BLaER1 treated with 17β-estradiol and CSF1 and Interleukin-3, amounts not matched to agents 10 nM and 100 nM (cell line): ENCODE measurements around the gene ZNF511.
A peak's percentile ranks its signal among the peaks of the same experiment; 100 is the strongest.

ENCODE experiments used
- H3K27ac ChIP-seq, 11 experiments: shearing (Covaris generic); formaldehyde crosslinking; 2 replicates each; pipeline ENCODE4 v1.8.1; 2022
- H3K27me3 ChIP-seq, 11 experiments: shearing (Covaris generic); formaldehyde crosslinking; 2 replicates each; pipeline ENCODE4 v1.8.1; 2022
- H3K36me3 ChIP-seq, 11 experiments: shearing (Covaris generic); formaldehyde crosslinking; 2 replicates each; pipeline ENCODE4 v1.8.1; 2022
- H3K4me1 ChIP-seq, 10 experiments: shearing (Covaris generic); formaldehyde crosslinking; 2 replicates each; pipeline ENCODE4 v1.8.1; 2022
- H3K4me2 ChIP-seq, 11 experiments: shearing (Covaris generic); formaldehyde crosslinking; 2 replicates each; pipeline ENCODE4 v1.8.1; 2022
- H3K4me3 ChIP-seq, 10 experiments: shearing (Covaris generic); formaldehyde crosslinking; 2 replicates each; pipeline ENCODE4 v1.8.1; 2022
- H3K9ac ChIP-seq, 11 experiments: shearing (Covaris generic); formaldehyde crosslinking; 2 replicates each; pipeline ENCODE4 v1.8.1; 2022
- H3K9me3 ChIP-seq, 11 experiments: shearing (Covaris generic); formaldehyde crosslinking; replicated peaks in 1 of 11; 2 replicates each; pipeline ENCODE4 v1.8.1; 2022
- H4K20me1 ChIP-seq, 11 experiments: shearing (Covaris generic); formaldehyde crosslinking; 2 replicates each; pipeline ENCODE4 v1.8.1; 2022
- Cebpa-rat ChIP-seq, 11 experiments: shearing (Covaris generic); IDR thresholded peaks; 2 replicates each; pipeline ENCODE4 v1.8.1; 2022

The ZNF511 gene

GRCh38 chr10:133337370-133337725 lies 28.6 kb downstream of the ZNF511 start:
- no peak for TF ChIP-seq Cebpa-rat (IDR thresholded peaks at IDR 0.05)
- H3K36me3 ChIP-seq: no peaks in the 10 kb centered on the region
- peaks cover 46 to 60% (median 54%) of the 10 kb centered on the region in 11 experiments for H3K27me3 ChIP-seq
- H3K4me3 ChIP-seq: 0 out of 20 replicates have a peak overlapping the region, but pooled peaks of 1 of the 10 experiments have one; percentile 19
- H4K20me1 ChIP-seq: peaks cover 0 to 4% (median 0%) of the 10 kb centered on the region in 11 experiments; a peak in 2 of 22 replicates
- H3K27ac ChIP-seq: no peak overlapping the region
- H3K9me3 ChIP-seq: peaks cover 13 to 62% (median 51%) of the 10 kb centered on the region in 11 experiments; a peak in 21 of 22 replicates
- H3K4me2 ChIP-seq: peak overlapping the region in 9 of 11 experiments; percentile 24 to 62 (median 56); a peak in 16 of 22 replicates
- H3K4me1 ChIP-seq: peaks cover 10 to 24% (median 20%) of the 10 kb centered on the region in 10 experiments; a peak in 16 of 20 replicates
- no peak overlapping the region for H3K9ac ChIP-seq

DNA sequence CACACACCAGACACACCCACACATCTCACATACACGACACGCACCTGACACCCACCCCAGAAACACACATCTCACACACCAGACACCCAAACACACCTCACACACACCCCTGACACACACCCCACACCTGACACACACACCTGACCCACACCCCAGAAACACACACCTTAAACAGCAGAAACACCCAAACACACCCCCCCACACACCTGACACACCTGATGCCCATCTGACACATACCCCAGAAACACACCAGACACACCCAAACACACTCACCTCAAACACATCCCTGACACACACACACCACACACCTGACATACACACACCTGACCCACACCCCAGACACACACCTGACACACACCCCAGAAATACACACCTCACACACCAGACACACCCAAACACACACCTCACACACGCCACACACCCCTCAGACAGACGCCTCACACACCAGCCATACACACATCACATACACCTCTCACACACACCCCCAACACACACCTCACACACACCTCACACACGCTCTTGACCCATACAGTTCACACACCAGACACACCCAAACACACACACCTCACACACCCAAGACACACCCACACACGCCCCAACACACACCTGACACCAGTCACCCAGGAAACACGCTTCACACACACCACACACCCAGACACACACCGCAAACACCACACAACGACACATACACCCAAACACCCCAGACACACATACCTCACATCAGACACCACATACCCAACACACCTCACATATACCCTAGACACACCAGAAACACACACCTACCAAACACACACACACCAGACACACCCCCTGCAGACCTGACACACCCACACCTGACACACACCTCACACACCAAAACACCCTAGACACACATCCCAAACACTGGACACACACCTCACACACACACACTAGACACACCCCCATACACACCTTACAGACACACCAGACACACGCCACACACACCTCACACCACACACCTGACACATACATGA lies 29.7 kb downstream of the ZNF511 start:
- Histone ChIP-seq H4K20me1 (peaks cover 0 to 4% (median 0%) of the 10 kb centered on the region in 11 experiments; a peak in 2 of 22 replicates), H3K9ac (no peak overlapping the region), H3K27ac (no peak overlapping the region), H3K9me3 (peaks cover 13 to 62% (median 51%) of the 10 kb centered on the region in 11 experiments; a peak in 21 of 22 replicates), H3K4me2 (no peak overlapping the region), H3K36me3 (no peaks in the 10 kb centered on the region), H3K4me3 (no peak overlapping the region), H3K27me3 (peaks cover 40 to 52% (median 46%) of the 10 kb centered on the region in 11 experiments), H3K4me1 (peaks cover 10 to 27% (median 23%) of the 10 kb centered on the region in 10 experiments; a peak in 16 of 20 replicates)
- no peak for TF ChIP-seq Cebpa-rat (IDR thresholded peaks at IDR 0.05)

- no peak for TF ChIP-seq Cebpa-rat (IDR thresholded peaks at IDR 0.05)
- Histone ChIP-seq H3K9me3 (peaks cover 8 to 60% (median 48%) of the 10 kb centered on the region in 11 experiments; a peak in 21 of 22 replicates), H3K9ac (no peak overlapping the region)
Observed at GRCh38 chr10:133339708-133340380, 31.1 kb downstream of the ZNF511 start.

DNA sequence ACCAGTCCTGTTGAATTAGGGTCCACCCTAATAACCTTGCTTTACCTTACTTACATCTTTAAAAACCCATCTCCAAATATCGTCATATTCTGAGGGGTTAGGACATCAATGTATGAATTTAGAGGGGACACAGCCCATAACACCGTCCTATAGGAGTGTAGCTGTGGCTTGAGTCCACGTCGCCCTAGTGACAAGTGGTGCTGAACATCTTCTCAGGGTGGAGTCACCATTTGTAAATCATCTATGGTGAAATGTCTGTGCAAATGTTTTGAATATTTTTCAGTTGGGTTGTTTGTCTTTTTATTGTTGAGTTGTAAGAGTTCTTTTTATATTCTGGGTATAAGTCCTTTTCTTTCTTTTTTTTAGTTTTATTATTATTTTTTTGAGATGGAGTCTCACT lies 33.3 kb downstream of the ZNF511 start:
- no peak overlapping the region for H3K27ac ChIP-seq
- H3K36me3 ChIP-seq: no peaks in the 10 kb centered on the region
- peaks cover 0 to 53% (median 38%) of the 10 kb centered on the region in 11 experiments; a peak in 19 of 22 replicates for H3K9me3 ChIP-seq
- H3K4me1 ChIP-seq: peaks cover 1 to 28% (median 19%) of the 10 kb centered on the region in 10 experiments; a peak in 16 of 20 replicates
- H3K27me3 ChIP-seq: peaks cover 12 to 17% (median 14%) of the 10 kb centered on the region in 11 experiments
- no peak overlapping the region for H3K9ac ChIP-seq
- H4K20me1 ChIP-seq: no peaks in the 10 kb centered on the region; a peak in 1 of 22 replicates
- no peak overlapping the region for H3K4me2 ChIP-seq
- H3K4me3 ChIP-seq: no peak overlapping the region
- TF ChIP-seq Cebpa-rat (IDR thresholded peaks at IDR 0.05): no peak

More at GRCh38 chr10:133339708-133340380, 31.1 kb downstream of the ZNF511 start:
- Histone ChIP-seq H3K4me2 (no peak overlapping the region), H3K4me1 (peaks cover 10 to 37% (median 28%) of the 10 kb centered on the region in 10 experiments; a peak in 16 of 20 replicates), H4K20me1 (peaks cover 0 to 4% (median 0%) of the 10 kb centered on the region in 11 experiments; a peak in 2 of 22 replicates), H3K27ac (no peak overlapping the region), H3K4me3 (no peak overlapping the region), H3K36me3 (no peaks in the 10 kb centered on the region), H3K27me3 (peaks cover 34 to 39% (median 36%) of the 10 kb centered on the region in 11 experiments)

DNA sequence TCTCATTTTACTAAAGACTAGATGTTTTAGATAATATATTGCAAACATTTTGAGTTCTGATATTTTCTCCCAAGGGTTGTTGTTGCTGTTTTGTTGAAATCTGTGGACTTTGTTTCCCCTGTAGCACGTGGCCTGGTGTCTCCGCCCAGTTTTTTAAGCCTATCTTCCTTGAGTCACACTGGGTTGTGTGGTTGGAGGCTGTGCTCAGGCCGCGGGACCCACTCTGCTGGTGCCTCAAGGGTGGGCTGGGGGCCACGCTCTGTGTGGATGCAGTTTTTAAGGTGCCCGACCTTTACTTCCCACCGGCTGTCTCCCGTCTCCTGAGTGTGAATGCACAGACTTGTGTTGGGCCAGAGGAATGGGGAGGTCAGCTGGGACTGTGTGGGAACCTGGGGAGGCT lies 34.2 kb downstream of the ZNF511 start:
- Histone ChIP-seq H3K4me2 (peak overlapping the region in 2 of 11 experiments; percentile 23 to 26; a peak in 3 of 22 replicates), H3K9me3 (peaks cover 0 to 45% (median 28%) of the 10 kb centered on the region in 11 experiments; a peak in 19 of 22 replicates), H3K27ac (no peak overlapping the region), H3K4me3 (no peak overlapping the region), H3K9ac (no peak overlapping the region), H3K36me3 (no peaks in the 10 kb centered on the region), H4K20me1 (no peaks in the 10 kb centered on the region; a peak in 1 of 22 replicates), H3K27me3 (peaks cover 3 to 8% (median 5%) of the 10 kb centered on the region in 11 experiments; a peak in 21 of 22 replicates), H3K4me1 (peaks cover 0 to 26% (median 17%) of the 10 kb centered on the region in 10 experiments; a peak in 13 of 20 replicates)
- TF ChIP-seq Cebpa-rat (IDR thresholded peaks at IDR 0.05): no peak

- H3K36me3 ChIP-seq: no peaks in the 10 kb centered on the region
- peaks cover 0 to 39% (median 23%) of the 10 kb centered on the region in 11 experiments; a peak in 18 of 22 replicates for H3K9me3 ChIP-seq
- H3K27ac ChIP-seq: no peak overlapping the region; a peak in 1 of 22 replicates
- H3K4me1 ChIP-seq: peaks cover 0 to 30% (median 21%) of the 10 kb centered on the region in 10 experiments; a peak in 13 of 20 replicates
- H3K4me3 ChIP-seq: no peak overlapping the region
- H3K4me2 ChIP-seq: peak overlapping the region in 7 of 11 experiments; percentile 5 to 44 (median 26); a peak in 9 of 22 replicates
- H3K27me3 ChIP-seq: peaks cover 0 to 3% (median 0%) of the 10 kb centered on the region in 11 experiments; a peak in 2 of 22 replicates
- H4K20me1 ChIP-seq: no peaks in the 10 kb centered on the region; a peak in 1 of 22 replicates
- no peak for TF ChIP-seq Cebpa-rat (IDR thresholded peaks at IDR 0.05)
- H3K9ac ChIP-seq: no peak overlapping the region
Observed at GRCh38 chr10:133343558-133343957, 34.8 kb downstream of the ZNF511 start.

DNA sequence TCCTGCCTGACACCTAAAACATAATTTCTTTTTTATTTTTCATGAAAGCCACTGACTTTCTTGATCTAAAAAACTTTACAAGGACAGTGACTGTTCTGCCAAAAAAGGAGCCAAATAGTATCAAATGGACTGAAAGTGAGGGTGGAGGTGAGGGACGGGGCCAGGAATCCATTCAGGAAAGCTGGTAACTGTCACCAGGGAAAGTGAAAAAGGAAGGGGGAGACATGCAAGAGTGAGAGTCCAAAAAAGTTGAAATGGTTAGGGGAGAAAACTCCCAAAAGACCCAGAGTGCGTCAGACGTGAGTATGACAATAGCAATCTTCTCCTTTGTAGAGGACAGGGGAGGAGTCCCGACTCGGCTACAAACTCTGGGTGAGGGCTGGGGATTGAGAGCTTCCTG lies 35.5 kb downstream of the ZNF511 start:
- Histone ChIP-seq H3K27ac (no peak overlapping the region), H3K4me3 (no peak overlapping the region), H3K4me2 (peak overlapping the region in 6 of 11 experiments; percentile 6 to 53 (median 46); a peak in 10 of 22 replicates), H3K36me3 (no peaks in the 10 kb centered on the region), H3K9me3 (peaks cover 0 to 32% (median 16%) of the 10 kb centered on the region in 11 experiments; a peak in 17 of 22 replicates), H3K4me1 (peaks cover 0 to 30% (median 21%) of the 10 kb centered on the region in 10 experiments; a peak in 13 of 20 replicates), H3K9ac (no peak overlapping the region), H4K20me1 (no peaks in the 10 kb centered on the region; a peak in 1 of 22 replicates), H3K27me3 (0 out of 22 replicates have a peak, but pooled peaks cover 0 to 3% (median 0%) of the 10 kb centered on the region in 11 experiments)
- no peak for TF ChIP-seq Cebpa-rat (IDR thresholded peaks at IDR 0.05)

DNA sequence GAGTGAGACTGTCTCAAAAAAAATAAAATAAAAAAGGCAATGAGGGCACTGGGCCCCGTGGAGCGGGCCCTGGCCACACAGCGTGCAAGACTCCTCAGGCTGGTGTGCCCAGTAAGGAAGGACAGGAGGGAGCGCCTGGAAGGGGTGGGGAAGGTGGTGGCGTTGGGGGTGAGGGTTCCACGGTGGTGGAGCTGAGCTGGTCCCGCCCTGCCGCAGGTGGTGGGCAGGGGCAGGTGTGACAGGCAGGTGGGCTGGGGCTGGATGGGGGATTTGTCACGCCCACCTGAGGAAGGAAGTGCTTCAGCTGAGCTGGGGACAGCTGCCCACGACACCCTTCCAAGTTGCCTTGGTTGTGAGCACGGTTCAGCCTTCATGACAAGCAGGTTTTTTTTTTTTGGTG lies 37.7 kb downstream of the ZNF511 start:
- peaks cover 0 to 35% (median 24%) of the 10 kb centered on the region in 10 experiments; a peak in 13 of 20 replicates for H3K4me1 ChIP-seq
- no peak overlapping the region for H3K27ac ChIP-seq
- H3K9ac ChIP-seq: no peak overlapping the region

More for the DNA sequence above, 37.7 kb downstream of the ZNF511 start:
- H3K4me2 ChIP-seq: peak overlapping the region in 4 of 11 experiments; percentile 6 to 32 (median 28); a peak in 3 of 22 replicates
- H3K4me3 ChIP-seq: no peak overlapping the region
- TF ChIP-seq Cebpa-rat (IDR thresholded peaks at IDR 0.05): no peak
- H3K27me3 ChIP-seq: 0 out of 22 replicates have a peak, but pooled peaks cover 0 to 3% (median 0%) of the 10 kb centered on the region in 11 experiments
- peaks cover 0 to 21% (median 0%) of the 10 kb centered on the region in 11 experiments; a peak in 6 of 22 replicates for H4K20me1 ChIP-seq
- H3K36me3 ChIP-seq: no peaks in the 10 kb centered on the region
- peaks cover 0 to 21% (median 13%) of the 10 kb centered on the region in 11 experiments; a peak in 17 of 22 replicates for H3K9me3 ChIP-seq
